NCI-H526 (cell line): Measurements from ENCODE around the gene MINPP1.

Experiments
- DNase-seq, 2 experiments: peaks; one replicate each; lab custom pipeline; 2025; lab: John Stamatoyannopoulos, UW

The MINPP1 gene

DNA sequence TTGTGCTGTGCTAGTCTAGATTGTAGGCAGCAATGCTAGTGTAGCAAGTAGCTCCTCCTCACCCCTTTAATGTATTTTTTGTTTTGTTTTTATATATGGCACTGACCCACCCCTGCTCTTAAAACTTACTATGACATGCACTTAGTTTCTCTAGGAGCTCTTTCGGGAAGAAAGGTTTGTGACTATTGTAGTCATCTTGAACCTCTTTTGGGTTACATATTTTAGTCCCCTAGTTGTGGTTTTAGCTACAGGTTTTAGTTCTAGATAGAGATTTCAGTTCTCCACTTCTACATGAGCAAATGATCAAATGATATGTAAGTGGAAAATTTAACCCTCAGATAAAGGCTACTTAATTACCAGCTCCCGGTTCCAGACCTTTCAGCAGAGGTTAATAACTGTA, 14.9 kb downstream of the MINPP1 start:
- no peak for DNase-seq

DNA sequence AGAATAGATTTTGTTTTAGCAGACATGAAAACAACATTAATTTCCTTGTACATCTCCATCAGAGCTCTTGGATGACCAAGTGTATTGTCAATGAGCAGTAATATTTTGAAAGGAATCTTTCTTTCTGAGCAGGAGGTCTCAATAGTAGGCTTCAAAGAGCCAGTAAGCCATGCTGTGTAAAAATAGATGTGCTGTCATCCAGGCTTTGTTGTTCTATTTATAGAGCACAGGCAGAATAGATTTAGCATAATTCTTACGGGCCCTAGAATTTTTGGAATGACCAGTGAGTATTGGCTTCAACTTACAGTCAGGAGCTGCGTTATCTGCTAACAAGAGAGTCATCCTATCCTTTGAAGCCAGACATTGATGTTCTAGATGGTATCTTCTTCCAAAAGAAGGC, 19.0 kb downstream of the MINPP1 start:
- DNase-seq = no peak

DNA sequence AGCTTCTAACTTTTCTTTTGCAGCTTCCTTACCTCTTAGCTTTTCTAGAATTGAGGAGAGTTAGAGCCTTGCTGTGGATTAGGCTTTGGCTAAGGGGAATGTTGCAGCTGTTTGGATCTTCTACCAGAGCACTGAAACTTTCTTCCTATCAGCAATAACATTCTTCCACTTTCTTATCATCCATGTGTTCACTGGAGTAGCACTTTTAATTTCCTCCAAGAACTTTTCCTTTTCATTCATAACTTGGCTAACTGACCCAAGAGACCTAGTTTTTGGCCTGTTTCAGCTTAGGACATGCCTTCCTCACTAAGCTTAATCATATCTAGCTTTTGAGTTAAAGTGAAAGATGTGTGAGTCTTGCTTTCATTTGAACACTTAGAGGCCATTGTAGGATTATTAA, 19.6 kb downstream of the MINPP1 start:
- DNase-seq = no peak

DNA sequence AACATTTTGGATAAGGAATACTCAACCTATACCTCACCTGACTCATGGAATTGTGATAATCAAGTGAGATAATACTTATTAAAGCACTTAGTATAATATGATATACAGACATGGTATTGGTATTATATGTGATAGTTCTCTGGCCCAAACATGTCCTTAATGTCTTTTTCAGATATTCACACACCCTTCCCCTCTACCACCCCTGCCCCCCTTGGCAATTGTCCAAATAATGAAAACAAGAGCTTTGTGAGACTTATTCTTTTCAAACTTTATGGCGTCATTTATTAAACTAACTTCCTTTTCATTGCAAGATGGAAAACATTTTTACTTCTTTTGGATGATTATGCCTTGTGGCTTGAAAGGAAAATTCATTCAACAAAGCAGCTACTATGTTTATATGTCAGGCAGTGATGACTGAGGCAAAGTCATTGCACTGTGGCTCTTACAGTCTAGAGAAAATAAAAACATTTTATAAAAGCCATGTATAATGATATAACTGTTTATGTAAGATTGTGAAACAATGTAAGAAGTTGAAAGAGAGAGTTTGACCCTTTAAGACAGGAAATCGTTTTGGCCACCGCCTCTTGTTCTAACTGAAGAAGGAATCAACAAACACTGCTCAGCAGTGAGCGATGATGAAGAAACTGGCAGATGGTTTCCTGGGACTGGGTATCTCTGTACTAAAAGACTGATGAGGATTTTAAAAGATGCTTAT, 27.4 kb downstream of the MINPP1 start:
- DNase-seq = no peak

DNA sequence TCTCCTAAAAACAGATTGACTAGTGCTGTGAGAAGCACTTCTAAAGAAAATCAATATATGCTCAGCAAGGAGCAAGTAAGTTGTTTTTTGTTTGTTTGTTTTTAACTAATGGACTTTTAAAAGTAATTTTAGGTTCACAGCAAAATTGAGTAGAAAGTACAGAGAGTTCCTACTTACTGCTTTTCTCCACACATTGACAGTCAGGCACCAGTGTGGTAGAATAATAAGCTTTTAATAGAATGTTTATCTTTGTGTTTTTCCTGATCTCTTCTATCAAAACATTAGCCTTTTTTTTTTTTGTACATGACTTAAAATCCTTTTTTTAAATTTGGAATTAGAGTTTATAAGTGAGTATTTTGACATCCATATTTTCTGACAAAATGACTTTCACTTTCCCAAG, 28.0 kb downstream of the MINPP1 start:
- DNase-seq = no peak

DNA sequence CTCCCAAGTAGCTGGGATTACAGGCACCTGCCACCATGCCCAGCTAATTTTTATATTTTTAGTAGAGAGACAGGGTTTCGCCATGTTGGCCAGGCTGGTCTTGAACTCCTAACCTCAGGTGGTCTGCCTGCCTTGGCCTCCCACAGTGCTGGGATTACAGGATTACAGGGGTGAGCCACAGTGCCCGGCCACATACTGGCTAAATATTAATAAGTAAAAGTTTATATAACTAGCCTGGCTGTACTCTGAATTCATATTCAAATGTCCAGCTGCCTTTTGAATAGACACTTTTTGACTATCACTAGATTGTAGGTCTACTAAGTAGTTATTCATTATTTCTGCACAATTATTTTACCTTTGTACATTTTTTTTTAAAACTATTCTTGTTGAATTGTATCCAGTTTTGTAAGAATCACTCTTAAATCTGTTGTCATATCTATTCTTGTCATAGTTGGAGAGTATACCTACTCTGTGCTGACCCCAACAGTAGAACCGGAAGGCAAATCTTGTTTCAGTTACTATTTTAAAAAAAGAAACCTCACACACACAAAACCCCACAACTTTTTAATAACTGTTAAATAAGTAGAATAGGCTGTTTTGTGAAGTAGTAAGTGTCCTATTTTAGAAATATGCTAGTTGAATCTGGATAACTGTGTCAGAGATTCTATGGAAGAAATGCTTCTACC, 29.6 kb downstream of the MINPP1 start:
- no peak for DNase-seq

DNA sequence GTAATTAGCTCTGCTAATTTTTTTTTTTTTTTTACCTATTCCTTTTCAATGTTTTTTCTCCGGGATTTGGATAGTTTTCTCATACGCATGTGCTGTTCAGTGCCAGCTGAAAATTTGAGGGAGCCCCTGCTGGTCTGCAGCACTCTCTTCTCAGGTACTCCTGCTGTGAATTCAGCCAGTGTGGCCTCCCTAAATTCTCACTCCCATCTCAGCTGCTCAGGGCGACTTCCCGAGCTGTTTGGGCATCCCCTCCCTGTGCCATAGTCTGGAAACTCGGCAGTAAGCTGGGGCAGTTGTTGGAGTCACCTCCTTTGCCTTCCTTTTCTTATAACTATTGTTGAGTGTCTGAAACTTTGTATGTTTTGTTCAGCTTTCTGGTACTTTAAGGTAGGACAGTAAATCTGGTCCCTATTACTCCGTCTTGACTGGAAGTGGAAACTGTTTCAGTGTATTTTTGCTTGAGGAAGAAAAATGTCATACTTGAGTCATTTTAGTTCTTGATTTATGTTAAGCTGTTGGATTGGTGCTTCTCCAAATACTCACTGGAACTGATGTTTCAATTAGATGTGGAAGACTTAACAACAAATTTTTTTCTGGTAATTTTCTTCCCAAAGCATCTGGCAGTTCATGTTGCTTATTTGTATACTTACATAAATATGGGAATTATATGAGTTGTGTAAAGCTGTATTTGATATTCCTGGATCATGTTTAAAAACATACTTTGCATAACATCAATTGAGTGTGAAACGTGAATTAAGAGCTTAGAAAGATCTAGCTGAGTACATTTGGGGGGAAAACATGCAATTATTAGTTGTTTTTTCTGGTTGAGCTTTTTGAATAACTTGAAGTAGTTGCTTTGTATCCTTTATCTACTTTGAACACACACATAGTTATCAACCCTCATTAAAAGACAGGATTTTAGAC, 33.7 kb downstream of the MINPP1 start:
- DNase-seq = no peak

DNA sequence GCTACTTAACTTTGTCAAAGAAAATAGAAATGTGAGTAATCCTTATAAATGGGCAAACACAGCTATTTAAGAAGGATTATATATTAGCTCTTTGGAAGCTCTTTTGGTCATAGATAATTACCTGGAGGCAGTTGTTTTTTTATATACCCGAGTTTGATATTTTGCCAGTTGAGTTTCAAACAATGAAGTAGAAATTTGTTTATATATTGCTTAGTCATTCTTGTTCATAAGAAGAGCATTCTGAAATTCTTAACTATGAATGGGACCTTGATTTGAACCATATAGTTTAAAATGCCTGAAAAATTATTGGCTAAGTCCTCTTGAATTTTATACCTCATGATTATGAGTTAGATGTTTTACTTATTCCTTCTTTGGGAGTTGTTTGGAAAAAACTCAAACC, 36.4 kb downstream of the MINPP1 start:
- no peak for DNase-seq

DNA sequence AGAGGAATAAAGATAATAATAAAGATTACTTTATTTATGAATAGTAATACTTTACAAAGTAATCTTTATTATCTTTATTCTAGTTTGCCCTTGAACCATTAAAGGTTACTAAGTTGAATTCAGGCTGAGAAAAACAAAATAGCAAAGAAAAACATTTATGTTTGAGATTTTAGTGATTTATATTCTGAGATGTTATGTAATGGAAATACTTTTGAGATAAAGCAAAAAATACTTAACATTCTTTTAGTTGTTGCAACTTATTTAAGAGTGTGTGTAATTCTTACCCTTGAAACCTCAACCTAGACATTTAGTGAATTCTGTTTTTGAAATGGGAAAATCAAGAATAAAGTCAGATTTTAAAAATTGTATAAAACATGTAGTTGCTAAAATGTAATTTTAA, 40.0 kb downstream of the MINPP1 start:
- DNase-seq = no peak

DNA sequence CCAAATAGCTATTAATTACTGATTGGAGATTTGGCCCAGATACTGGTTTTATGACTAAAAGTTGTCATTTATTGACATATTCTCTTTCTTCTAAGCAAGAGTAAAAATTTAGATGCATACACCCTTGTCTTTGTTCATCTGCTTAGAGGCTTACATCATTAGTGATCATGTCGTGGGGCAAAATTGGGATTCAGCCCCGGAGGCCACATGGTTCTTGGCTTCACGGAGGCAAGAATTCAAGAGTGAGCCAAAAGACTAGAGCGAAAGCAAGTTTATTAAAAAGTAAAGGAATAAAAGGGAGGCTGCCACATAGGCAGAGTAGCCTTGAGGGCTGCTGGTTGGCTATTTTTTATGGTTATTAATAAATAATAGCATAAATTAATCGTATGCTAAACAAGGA, 41.1 kb downstream of the MINPP1 start:
- DNase-seq = no peak

DNA sequence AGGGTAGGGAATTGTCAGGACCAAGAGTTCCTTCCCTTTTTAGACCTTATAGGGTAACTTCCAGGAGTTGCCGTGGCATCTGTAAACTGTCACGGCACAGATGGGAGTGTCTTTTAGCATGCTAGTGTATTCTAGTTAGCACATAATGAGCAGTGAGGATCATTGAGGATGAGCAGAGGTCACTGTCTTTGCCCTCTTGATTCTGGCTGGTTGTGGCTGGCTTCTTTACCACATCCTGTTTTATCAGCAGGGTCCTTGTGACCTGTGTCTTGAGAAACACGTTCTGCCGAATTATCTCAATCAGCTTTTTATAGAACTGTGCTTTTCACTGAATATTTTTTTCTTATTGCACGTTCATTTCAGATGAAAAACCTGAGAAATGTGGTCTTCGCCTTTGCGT, 41.5 kb downstream of the MINPP1 start:
- no peak for DNase-seq

DNA sequence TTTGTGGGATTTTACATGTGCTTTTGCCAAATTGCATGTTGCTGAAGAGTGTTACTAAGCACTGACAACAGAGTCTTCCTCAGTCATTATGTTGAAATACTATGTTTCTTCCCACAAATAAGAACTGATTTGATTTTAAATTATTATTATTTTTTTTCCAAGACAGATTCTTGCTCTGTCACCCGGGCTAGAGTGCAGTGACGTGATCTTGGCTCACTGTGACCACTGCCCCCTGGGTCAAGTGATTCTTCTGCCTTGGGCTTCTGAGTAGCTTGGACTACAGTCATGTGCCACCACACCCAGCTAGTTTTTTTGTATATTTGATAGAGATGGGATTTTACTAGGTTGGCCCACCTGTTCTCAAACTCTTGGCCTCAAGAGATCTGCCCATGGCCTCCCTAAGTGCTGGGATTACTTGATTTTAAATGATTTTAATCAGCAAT, 42.3 kb downstream of the MINPP1 start:
- no peak for DNase-seq

DNA sequence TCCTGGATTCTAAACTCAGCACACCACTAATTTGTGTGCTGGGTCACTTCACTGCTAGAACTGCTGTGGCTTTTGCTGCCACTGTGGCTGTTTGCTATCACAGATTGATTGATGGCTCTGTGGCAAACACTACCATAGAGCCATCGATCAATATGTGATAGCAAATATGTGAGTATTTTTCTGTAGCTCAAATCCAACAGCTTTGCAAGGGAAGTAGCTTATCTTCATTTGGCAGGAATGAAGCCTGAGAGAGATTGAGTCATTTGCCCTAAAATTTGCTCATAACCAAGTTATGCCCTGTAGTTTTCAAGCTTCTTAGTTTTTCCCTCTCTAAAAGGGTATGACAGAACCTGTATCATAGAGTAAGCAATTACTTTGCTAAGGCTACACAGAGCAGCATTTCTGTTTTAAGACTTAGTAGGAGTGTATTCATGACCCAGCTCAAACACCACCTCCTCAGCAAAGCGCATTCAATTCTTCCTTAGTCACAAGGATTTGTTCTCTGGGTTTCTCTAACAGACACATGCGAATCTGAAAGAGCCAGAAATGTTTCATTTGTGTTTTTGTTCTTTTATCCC, 43.1 kb downstream of the MINPP1 start:
- DNase-seq = no peak

DNA sequence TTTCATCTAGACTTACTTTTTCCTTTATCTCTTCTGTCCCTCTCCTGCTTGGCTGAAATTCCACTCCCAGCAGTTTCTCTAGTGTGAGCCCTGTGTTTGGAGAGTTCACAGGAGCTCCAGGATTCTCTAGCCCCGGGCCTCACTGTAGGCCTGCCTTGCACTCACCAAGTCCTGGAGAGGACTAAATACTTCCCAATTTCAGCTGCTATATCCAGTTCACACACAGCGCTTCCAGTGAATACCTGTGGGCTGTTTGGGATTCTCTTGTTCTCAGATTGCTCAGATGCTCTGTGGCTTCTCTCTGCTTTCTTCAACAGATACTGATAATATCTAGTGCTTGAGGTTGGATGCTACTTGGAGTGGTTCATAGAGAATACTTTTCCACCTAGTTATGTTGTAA, 46.0 kb downstream of the MINPP1 start:
- DNase-seq = no peak

DNA sequence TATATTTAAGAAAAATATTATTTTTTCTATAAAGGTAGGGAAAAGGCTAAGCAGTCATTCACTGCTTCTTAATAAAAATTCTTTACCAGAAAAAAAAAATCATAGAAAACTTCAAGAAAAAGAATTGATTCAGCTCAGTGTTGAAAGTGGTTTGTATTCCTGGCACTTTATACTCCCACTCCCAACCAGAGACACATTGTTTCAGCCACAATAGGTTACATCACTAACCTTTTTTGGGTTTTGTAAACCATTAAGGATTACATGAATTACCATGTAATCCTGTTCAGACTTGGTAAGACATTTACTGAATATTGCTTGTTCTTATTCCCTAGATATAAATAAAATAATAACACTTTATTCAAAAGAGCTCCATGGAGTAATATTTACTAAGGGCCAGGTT, 46.6 kb downstream of the MINPP1 start:
- DNase-seq = no peak

DNA sequence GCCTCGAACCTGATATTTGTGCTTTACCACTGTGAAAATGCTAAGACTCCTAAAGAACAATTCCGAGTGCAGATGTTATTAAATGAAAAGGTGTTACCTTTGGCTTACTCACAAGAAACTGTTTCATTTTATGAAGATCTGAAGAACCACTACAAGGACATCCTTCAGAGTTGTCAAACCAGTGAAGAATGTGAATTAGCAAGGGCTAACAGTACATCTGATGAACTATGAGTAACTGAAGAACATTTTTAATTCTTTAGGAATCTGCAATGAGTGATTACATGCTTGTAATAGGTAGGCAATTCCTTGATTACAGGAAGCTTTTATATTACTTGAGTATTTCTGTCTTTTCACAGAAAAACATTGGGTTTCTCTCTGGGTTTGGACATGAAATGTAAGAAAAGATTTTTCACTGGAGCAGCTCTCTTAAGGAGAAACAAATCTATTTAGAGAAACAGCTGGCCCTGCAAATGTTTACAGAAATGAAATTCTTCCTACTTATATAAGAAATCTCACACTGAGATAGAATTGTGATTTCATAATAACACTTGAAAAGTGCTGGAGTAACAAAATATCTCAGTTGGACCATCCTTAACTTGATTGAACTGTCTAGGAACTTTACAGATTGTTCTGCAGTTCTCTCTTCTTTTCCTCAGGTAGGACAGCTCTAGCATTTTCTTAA, 47.7 kb downstream of the MINPP1 start:
- DNase-seq = no peak

DNA sequence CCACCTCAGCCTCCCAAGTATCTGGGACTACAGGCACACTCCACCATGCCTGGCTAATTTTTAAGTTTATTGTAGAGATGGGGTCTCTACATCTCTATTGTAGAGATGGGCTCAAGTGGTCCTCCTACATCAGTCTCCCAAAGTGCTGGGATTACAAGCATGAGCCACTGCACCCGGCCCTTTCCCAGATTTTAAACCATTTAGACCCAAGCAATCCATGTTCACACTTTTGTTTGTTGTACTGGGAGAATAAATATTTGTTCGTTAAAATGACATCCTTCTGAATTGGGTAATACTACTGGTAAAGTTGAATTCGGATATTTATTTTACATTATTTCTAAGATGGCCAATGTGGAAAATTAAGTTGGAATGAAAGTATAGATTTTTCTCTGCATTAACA, 52.7 kb downstream of the MINPP1 start:
- no peak for DNase-seq

DNA sequence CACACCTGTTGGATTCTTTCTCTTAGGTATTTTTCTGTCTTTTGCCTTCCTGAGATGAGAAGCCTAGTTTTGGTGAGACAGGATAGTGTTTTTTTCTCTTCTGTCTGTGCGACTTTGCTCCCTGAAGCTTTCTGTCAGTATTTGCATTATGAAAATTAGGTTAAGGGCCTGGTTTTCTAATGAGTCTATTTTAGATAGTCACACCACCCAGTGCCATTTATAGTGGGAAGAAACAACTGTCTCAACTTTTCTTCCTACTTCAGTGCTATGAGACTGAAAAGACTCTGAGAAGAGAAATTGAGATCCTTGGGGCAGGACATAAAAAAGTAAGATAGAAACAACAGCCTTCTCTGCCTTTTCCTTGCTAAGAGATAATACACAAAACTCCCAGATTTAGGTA, 53.6 kb downstream of the MINPP1 start:
- peak; percentile 23 to 50 for DNase-seq

DNA sequence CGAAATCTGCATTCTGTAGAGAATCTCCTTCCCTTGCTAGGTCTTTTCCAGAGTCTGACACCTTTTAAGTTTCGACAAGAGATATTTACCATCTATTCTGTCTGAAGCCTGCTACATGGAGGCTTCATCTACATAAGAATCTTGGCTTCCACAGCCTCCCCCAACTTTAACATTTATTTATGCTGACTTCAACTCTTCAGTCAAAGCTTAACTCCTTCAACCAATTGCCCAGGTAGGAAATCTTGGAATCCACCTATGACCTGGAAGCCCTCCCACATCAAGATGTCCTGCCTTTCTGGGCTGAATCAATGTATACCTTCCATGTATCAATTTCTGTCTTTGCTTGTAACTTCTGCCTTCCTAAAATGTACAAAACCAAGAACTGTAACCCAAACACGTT, 54.7 kb downstream of the MINPP1 start:
- DNase-seq = no peak

DNA sequence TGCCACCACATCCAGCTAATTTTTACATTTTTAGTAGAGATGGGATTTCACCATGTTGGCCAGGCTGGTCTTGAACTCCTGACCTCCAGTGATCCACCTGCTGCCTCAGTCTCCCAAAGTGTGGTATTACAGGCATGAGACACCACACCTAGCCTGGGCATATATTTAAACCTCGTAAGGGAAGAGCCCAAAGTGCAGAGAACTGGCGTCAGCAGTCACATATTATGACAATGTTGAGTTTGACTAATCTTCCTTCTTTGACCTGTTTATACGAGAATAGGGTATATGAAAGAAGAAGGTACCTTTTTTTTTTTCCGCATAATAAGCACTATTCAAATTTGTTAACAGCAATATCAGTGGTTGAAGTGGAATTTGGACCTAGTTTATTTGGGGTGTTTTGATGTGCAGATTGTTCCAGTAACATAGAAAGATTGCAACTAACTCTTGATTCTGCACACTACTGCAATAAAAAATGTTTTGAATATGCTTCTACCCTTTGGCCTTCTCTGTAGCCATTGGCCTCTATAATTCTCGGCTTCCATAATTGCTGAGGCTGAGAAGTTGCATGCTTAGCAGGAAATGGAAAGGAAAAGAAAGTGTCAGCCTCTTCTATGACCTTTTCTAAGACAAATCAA, 55.9 kb downstream of the MINPP1 start:
- no peak for DNase-seq

DNA sequence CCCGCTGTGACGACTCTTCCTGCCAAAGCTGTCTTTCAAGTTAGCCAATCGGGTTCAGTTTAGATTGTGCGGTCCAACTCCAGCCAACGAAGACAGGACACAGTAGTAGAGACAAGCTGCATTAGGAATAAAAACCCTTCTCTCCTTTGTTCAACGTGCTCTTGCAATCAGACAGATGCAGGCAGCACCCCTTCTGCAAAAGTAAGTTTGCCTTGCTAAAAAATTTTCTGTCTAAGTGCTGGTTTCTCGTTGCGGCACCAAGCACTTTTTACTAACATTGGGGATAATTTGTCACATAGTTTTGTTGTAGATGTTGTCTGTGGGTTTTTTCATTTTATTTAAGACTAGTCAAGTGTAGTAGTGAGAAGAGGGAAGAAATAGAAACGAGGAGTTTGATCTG, 58.1 kb downstream of the MINPP1 start:
- no peak for DNase-seq
